K562 (cell line): ENCODE results near the gene MDM1. TPM values are rescaled to one million over a fixed set of nuclear protein-coding genes. Genes with fewer than 3 reads are reported as not detected.

ENCODE experiments used
- ARID2 ChIP-seq: fragments of 450-650 bp; IDR thresholded peaks from 2 replicates; pipeline ENCODE4 v1.6.1; 2017; ENCODE audit warnings: antibody characterized with exemption, mild to moderate bottlenecking
- CBFA2T3 ChIP-seq: fragments of 450-650 bp; IDR thresholded peaks from 2 replicates; pipeline ENCODE4 v1.6.1; 2017
- EHMT2 ChIP-seq: fragments of 450-650 bp; IDR thresholded peaks from 2 replicates; pipeline ENCODE4 v1.6.1; 2018; ENCODE audit warnings: antibody characterized with exemption
- FOXM1 ChIP-seq, 2 experiments: fragments of 450-650 bp in 1 of 2; sonication (generic) in 1 of 2; formaldehyde crosslinking in 1 of 2; IDR thresholded peaks; 2 replicates each; pipeline versions ENCODE4 v1.6.1 to v1.9.0; 2017 to 2022; ENCODE audit warnings: low read depth in 2 of 2, mild to moderate bottlenecking in 2 of 2, missing genetic modification reagents in 1 of 2, moderate library complexity in 1 of 2
- GATA2 ChIP-seq: sonication (generic); formaldehyde crosslinking; IDR thresholded peaks from 2 replicates; pipeline ENCODE4 v1.4.0; 2020; ENCODE audit warnings: mild to moderate bottlenecking, missing genetic modification reagents
- GTF3C2 ChIP-seq: IDR thresholded peaks from 3 replicates; pipeline ENCODE4 v1.6.1; 2011; ENCODE audit warnings: borderline replicate concordance, mild to moderate bottlenecking, moderate library complexity; ENCODE audit not compliant: insufficient read length; ENCODE audit errors: extremely low read depth
- HDAC8 ChIP-seq: fragments of 450-650 bp; IDR thresholded peaks from 2 replicates; pipeline ENCODE4 v1.6.1; 2016; ENCODE audit warnings: mild to moderate bottlenecking, missing genetic modification characterization, moderate library complexity, missing compliant biosample characterization
- KLF1 ChIP-seq: fragments of 450-650 bp; IDR thresholded peaks from 2 replicates; pipeline ENCODE4 v1.6.1; 2016; ENCODE audit warnings: missing genetic modification characterization, missing compliant biosample characterization
- LEF1 ChIP-seq: fragments of 450-650 bp; IDR thresholded peaks from 2 replicates; pipeline ENCODE4 v1.6.1; 2016; ENCODE audit warnings: mild to moderate bottlenecking
- MAFG ChIP-seq: fragments of 450-650 bp; conservative IDR thresholded peaks from 2 replicates; pipeline ENCODE4 v1.6.1; 2016; ENCODE audit warnings: missing genetic modification characterization, missing compliant biosample characterization
- NCOA4 ChIP-seq: fragments of 450-650 bp; IDR thresholded peaks from 2 replicates; pipeline ENCODE4 v1.6.1; 2018; ENCODE audit warnings: mild to moderate bottlenecking; ENCODE audit not compliant: partially characterized antibody
- NR2C1 ChIP-seq, 2 experiments: fragments of 450-650 bp; IDR thresholded peaks; 2 replicates each; pipeline ENCODE4 v1.6.1; 2017; ENCODE audit warnings: mild to moderate bottlenecking in 2 of 2, antibody characterized with exemption in 1 of 2, inconsistent platforms in 1 of 2, missing compliant biosample characterization in 1 of 2, missing genetic modification characterization in 1 of 2
- NRF1 ChIP-seq, 2 experiments: fragments of 450-650 bp; IDR thresholded peaks in 1 of 2; conservative IDR thresholded peaks in 1 of 2; 2 replicates each; pipeline ENCODE4 v1.6.1; 2014; ENCODE audit warnings: mild to moderate bottlenecking in 2 of 2
- SFPQ ChIP-seq: fragments of 200-400 bp; formaldehyde crosslinking; IDR thresholded peaks from 2 replicates; pipeline ENCODE4 v1.6.1; 2017; ENCODE audit warnings: mild to moderate bottlenecking, low read depth, low read length, moderate library complexity
- TCFL5 ChIP-seq: fragments of 250-450 bp; sonication (Bioruptor Pico); conservative IDR thresholded peaks from 2 replicates; pipeline ENCODE4 v1.6.1; 2021; ENCODE audit warnings: mild to moderate bottlenecking, moderate library complexity, matching md5 sums
- XRCC4 ChIP-seq: IDR thresholded peaks from one replicate; pipeline ENCODE4 v1.6.1; 2011; ENCODE audit not compliant: insufficient read depth, insufficient read length; ENCODE audit errors: extremely low read depth
- ZNF311 ChIP-seq: fragments of 250-450 bp; sonication (Bioruptor Pico); IDR thresholded peaks from 2 replicates; pipeline ENCODE4 v1.4.0; 2020; ENCODE audit warnings: mild to moderate bottlenecking, moderate library complexity
- polyA plus RNA-seq, 8 experiments: library from polyadenylated mRNA; depleted of rRNA in 4 of 8; stranded (reverse) in 5 of 8; unstranded in 3 of 8; fragments of >200 nt; fragmentation: Nextera tagmentation in 2 of 8; fragmentation: Illumina TruSeq in 1 of 8; extraction: Ambion mirVana in 2 of 8; extraction: Trizol in 1 of 8; gene quantifications; 2 replicates each; pipeline versions ENCODE4 v1.2.1 to v1.2.3, GENCODE V29; 2011 to 2014; ENCODE audit warnings: inconsistent platforms in 1 of 8, missing spikeins in 1 of 8
- total RNA-seq, 7 experiments: library from RNA; depleted of rRNA in 6 of 7; stranded (reverse); fragments of >200 nt in 6 of 7; fragmentation: Illumina TruSeq in 2 of 7; extraction: Trizol in 2 of 7; gene quantifications; 2 replicates each; pipeline versions ENCODE4 v1.2.1 to v1.2.3, GENCODE V29; 2011 to 2021; ENCODE audit warnings: low replicate concordance in 1 of 7
- TF ChIP-seq, protein P1 (sequence below): fragments of 450-650 bp; IDR thresholded peaks from 2 replicates; pipeline ENCODE4 v1.6.1; 2017; ENCODE audit warnings: antibody characterized with exemption
- TF ChIP-seq, protein P2 (sequence below), 2 experiments: fragments of 200-800 bp in 1 of 2; sonication (Bioruptor generic) in 1 of 2; sonication (generic) in 1 of 2; formaldehyde crosslinking in 1 of 2; IDR thresholded peaks in 1 of 2; conservative IDR thresholded peaks in 1 of 2; 2 replicates each; pipeline versions ENCODE4 v1.5.0 to v1.6.1; 2016 to 2020; ENCODE audit warnings: missing compliant biosample characterization in 1 of 2, missing genetic modification characterization in 1 of 2, missing genetic modification reagents in 1 of 2

The MDM1 gene
- total and polyA plus RNA-seq, 9 of the 15 experiments (the other 6 are each of a cell fraction or from before 2014, with no cell fraction given), result 7.5 to 16.8 (median 13.1) TPM

- TF ChIP-seq LEF1, result no peak
- no peak for TF ChIP-seq NR2C1 (IDR thresholded peaks at IDR 0.05)
- peak; percentile 66 for TF ChIP-seq NR2C1 (tag; IDR thresholded peaks at IDR 0.05)
- peak; percentile 87 for TF ChIP-seq CBFA2T3
- no peak for TF ChIP-seq GATA2
- TF ChIP-seq GTF3C2, result no peak
- no peak for TF ChIP-seq EHMT2
- TF ChIP-seq XRCC4, result no peak
- no peak for TF ChIP-seq NRF1 (conservative IDR thresholded peaks at IDR 0.05 in 1 of 2, IDR thresholded peaks at IDR 0.05 in 1 of 2)
- TF ChIP-seq HDAC8 (tag), result no peak
- TF ChIP-seq FOXM1 (IDR thresholded peaks at IDR 0.05; ENCODE audit: low read depth), result no peak
- no peak for TF ChIP-seq FOXM1 (CRISPR knock-in tag; IDR thresholded peaks at IDR 0.05; ENCODE audit: low read depth)
- no peak for TF ChIP-seq SFPQ
- no peak for TF ChIP-seq MAFG (tag)
- TF ChIP-seq, protein P1, sequence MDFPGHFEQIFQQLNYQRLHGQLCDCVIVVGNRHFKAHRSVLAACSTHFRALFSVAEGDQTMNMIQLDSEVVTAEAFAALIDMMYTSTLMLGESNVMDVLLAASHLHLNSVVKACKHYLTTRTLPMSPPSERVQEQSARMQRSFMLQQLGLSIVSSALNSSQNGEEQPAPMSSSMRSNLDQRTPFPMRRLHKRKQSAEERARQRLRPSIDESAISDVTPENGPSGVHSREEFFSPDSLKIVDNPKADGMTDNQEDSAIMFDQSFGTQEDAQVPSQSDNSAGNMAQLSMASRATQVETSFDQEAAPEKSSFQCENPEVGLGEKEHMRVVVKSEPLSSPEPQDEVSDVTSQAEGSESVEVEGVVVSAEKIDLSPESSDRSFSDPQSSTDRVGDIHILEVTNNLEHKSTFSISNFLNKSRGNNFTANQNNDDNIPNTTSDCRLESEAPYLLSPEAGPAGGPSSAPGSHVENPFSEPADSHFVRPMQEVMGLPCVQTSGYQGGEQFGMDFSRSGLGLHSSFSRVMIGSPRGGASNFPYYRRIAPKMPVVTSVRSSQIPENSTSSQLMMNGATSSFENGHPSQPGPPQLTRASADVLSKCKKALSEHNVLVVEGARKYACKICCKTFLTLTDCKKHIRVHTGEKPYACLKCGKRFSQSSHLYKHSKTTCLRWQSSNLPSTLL, result no peak
- TF ChIP-seq ZNF311, result peak; percentile 91
- no peak for TF ChIP-seq KLF1 (tag)
- no peak for TF ChIP-seq ARID2
- no peak for TF ChIP-seq NCOA4
- TF ChIP-seq TCFL5 (CRISPR knock-in tag), result no peak
- TF ChIP-seq, protein P2, sequence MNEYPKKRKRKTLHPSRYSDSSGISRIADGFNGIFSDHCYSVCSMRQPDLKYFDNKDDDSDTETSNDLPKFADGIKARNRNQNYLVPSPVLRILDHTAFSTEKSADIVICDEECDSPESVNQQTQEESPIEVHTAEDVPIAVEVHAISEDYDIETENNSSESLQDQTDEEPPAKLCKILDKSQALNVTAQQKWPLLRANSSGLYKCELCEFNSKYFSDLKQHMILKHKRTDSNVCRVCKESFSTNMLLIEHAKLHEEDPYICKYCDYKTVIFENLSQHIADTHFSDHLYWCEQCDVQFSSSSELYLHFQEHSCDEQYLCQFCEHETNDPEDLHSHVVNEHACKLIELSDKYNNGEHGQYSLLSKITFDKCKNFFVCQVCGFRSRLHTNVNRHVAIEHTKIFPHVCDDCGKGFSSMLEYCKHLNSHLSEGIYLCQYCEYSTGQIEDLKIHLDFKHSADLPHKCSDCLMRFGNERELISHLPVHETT (CRISPR knock-in tag; conservative IDR thresholded peaks at IDR 0.05 in 1 of 2, IDR thresholded peaks at IDR 0.05 in 1 of 2), result peak in 1 of 2 experiments; percentile 62; a peak in 2 of 4 replicates
Observed at GRCh38 chr12:68370006-68370590, 37.9 kb upstream of the MDM1 start (continued).
